HepG2 (cell line): Measurements from ENCODE around the gene DNMT1. TPM values are rescaled to one million over a fixed set of nuclear protein-coding genes. Genes with fewer than 3 reads are reported as not detected.
"Not testable (repeated sequence)": the region's sequence is repeated elsewhere in the genome, so short reads cannot be mapped to it uniquely, and the experiment has no call there.

Experiments
- ATAC-seq: fragments of 200-7000 bp; cut with Tn5 transposase; 3 replicates; pipeline ENCODE4 v1.9.1; 2020; ENCODE audit warnings: mild to moderate bottlenecking, moderate library complexity
- BruUV-seq: library from RNA; stranded (reverse); fragments of 400-500 nt; replicated peaks from 2 replicates; lab custom pipeline; 2021; lab: Mats Ljungman, UMichigan
- CTCF ChIA-PET: fragments of 300-600 bp; formaldehyde crosslinking; extraction: SDS; loops from one replicate; lab custom pipeline; 2021; ENCODE audit warnings: low total read pairs, inconsistent platforms, low intra/inter-chr PET ratio; lab: Yijun Ruan, JAX
- POLR2A ChIA-PET: fragments of 350-600 bp; sonication (Branson Sonifier 250); formaldehyde crosslinking; loops from one replicate; lab custom pipeline; 2020; ENCODE audit warnings: antibody characterized with exemption, inconsistent platforms; lab: Yijun Ruan, JAX
- DNase-seq: peaks from one replicate; pipeline ENCODE4 v3.0.0-alpha.2; 2015; ENCODE audit warnings: low spot score
- FAIRE-seq: peaks from 3 replicates; lab custom pipeline; 2011; peaks lifted over from hg19 to GRCh38; lab: Jason Lieb, UNC
- H2AFZ ChIP-seq: one replicate; pipeline ENCODE4 v1.6.1; 2011; ENCODE audit warnings: low read length, inconsistent platforms
- H3K27ac ChIP-seq: fragments of 300-600 bp; 3 replicates; pipeline ENCODE4 v1.8.0; 2011; ENCODE audit warnings: mixed run types, mild to moderate bottlenecking, mixed read lengths, low read length, inconsistent platforms; ENCODE audit not compliant: insufficient read depth; ENCODE audit errors: extremely low read length
- H3K27me3 ChIP-seq, 2 experiments: fragments of 200-600 bp in 1 of 2; 2 replicates in 1 of 2; 3 replicates in 1 of 2; pipeline versions ENCODE4 v1.6.0 to v1.8.0; 2011; ENCODE audit warnings: low read length in 2 of 2, mild to moderate bottlenecking in 2 of 2, moderate library complexity in 2 of 2, inconsistent platforms in 1 of 2; ENCODE audit not compliant: insufficient read depth in 2 of 2, control insufficient read depth in 1 of 2
- H3K36me3 ChIP-seq, 2 experiments: fragments of 200-600 bp in 1 of 2; replicated peaks in 1 of 2; 2 replicates in 1 of 2; 3 replicates in 1 of 2; pipeline versions ENCODE4 v1.5.1 to v1.8.0; 2011; ENCODE audit warnings: low read length in 2 of 2, inconsistent platforms in 1 of 2; ENCODE audit not compliant: insufficient read depth in 2 of 2, control insufficient read depth in 1 of 2
- H3K4me1 ChIP-seq: 2 replicates; pipeline ENCODE4 v1.5.1; 2012; ENCODE audit warnings: low read length, inconsistent platforms; ENCODE audit not compliant: insufficient read depth
- H3K4me2 ChIP-seq: 2 replicates; pipeline ENCODE4 v1.6.0; 2011; ENCODE audit warnings: low read depth, low read length, inconsistent platforms
- H3K4me3 ChIP-seq, 3 experiments: fragments of 200-600 bp in 1 of 3; sonication (generic), shearing (Covaris generic) in 1 of 3; replicated peaks in 1 of 3; 2 replicates each; pipeline ENCODE4 v1.5.1; 2011 to 2016; ENCODE audit warnings: low read length in 3 of 3, inconsistent platforms in 2 of 3, low read depth in 2 of 3, mild to moderate bottlenecking in 2 of 3, control low read depth in 1 of 3, mixed read lengths in 1 of 3; ENCODE audit not compliant: insufficient read depth in 1 of 3
- H3K79me2 ChIP-seq: one replicate; pipeline ENCODE4 v1.6.1; 2011; ENCODE audit warnings: low read length, inconsistent platforms; ENCODE audit not compliant: insufficient read depth
- H3K9ac ChIP-seq: 2 replicates; pipeline ENCODE4 v1.6.0; 2011; ENCODE audit warnings: mild to moderate bottlenecking, low read depth, low read length, inconsistent platforms; ENCODE audit not compliant: insufficient read depth
- H3K9me3 ChIP-seq: 2 replicates; pipeline ENCODE4 v1.5.1; 2012; ENCODE audit warnings: mild to moderate bottlenecking, low read length
- H4K20me1 ChIP-seq: 2 replicates; pipeline ENCODE4 v1.6.0; 2011; ENCODE audit warnings: inconsistent platforms, mild to moderate bottlenecking, low read length, moderate library complexity; ENCODE audit not compliant: insufficient read depth
- FOXK2 ChIP-seq: fragments of 450-650 bp; IDR thresholded peaks from 2 replicates; pipeline ENCODE4 v1.6.1; 2016
- NFE2L1 ChIP-seq: sonication (generic); formaldehyde crosslinking; IDR thresholded peaks from 2 replicates; pipeline ENCODE4 v1.4.0; 2020; ENCODE audit warnings: missing genetic modification reagents, mild to moderate bottlenecking, borderline replicate concordance
- NR2F6 ChIP-seq, 2 experiments: IDR thresholded peaks; 2 replicates each; pipeline ENCODE4 v1.6.1; 2016; ENCODE audit warnings: antibody characterized with exemption in 1 of 2, mild to moderate bottlenecking in 1 of 2
- ZNF12 ChIP-seq: sonication (generic); formaldehyde crosslinking; IDR thresholded peaks from 2 replicates; pipeline ENCODE4 v1.5.0; 2020; ENCODE audit warnings: missing genetic modification reagents
- ZNF335 ChIP-seq: sonication (generic); formaldehyde crosslinking; IDR thresholded peaks from 2 replicates; pipeline ENCODE4 v1.4.0; 2020; ENCODE audit warnings: missing genetic modification reagents
- ZNF383 ChIP-seq: sonication (generic); formaldehyde crosslinking; IDR thresholded peaks from 2 replicates; pipeline ENCODE4 v1.4.0; 2020; ENCODE audit warnings: missing genetic modification reagents, mild to moderate bottlenecking, borderline replicate concordance
- WGBS: methylation state at CpG from one replicate; pipeline ENCODE4 v1.1.6; 2017; ENCODE audit warnings: low lambda C conversion rate; 5-methylcytosine and 5-hydroxymethylcytosine counted together
- in situ Hi-C: cut with HindIII; loops from 2 replicates; pipeline ENCODE4 v1.10.0; 2017; ENCODE audit warnings: low pct_unique_long_range_greater_than_20kb; ENCODE audit not compliant: extremely low pct_ligation_motif_present
- intact Hi-C: fragments of 100-400 bp; cut with micrococcal nuclease; formaldehyde crosslinking; loops from one replicate; pipeline ENCODE4 v1.10.0; 2022; ENCODE audit not compliant: unreplicated experiment
- polyA plus RNA-seq, 8 experiments: library from polyadenylated mRNA; depleted of rRNA in 3 of 8; stranded (reverse) in 7 of 8; unstranded in 1 of 8; fragments of >200 nt; fragmentation: Illumina TruSeq in 4 of 8; extraction: Trizol in 4 of 8; gene quantifications; 2 replicates each; pipeline versions ENCODE4 v1.2.1 to v1.2.3, GENCODE V29; 2011 to 2016; ENCODE audit warnings: low read depth in 4 of 8, missing spikeins in 1 of 8, mixed read lengths in 1 of 8; ENCODE audit not compliant: insufficient read depth in 1 of 8
- total RNA-seq, 5 experiments: library from RNA; depleted of rRNA; stranded (reverse); fragments of >200 nt; fragmentation: Illumina TruSeq; extraction: Trizol; gene quantifications; 2 replicates each; pipeline ENCODE4 v1.2.3, GENCODE V29; 2016; ENCODE audit warnings: low read depth in 1 of 5
- TF ChIP-seq, protein P1 (sequence below): sonication (generic); formaldehyde crosslinking; IDR thresholded peaks from 2 replicates; pipeline ENCODE4 v1.4.0; 2020; ENCODE audit warnings: missing genetic modification reagents, borderline replicate concordance
- TF ChIP-seq, protein P2 (sequence below): sonication (generic); formaldehyde crosslinking; IDR thresholded peaks from 2 replicates; pipeline ENCODE4 v1.4.0; 2020; ENCODE audit warnings: missing genetic modification reagents
- TF ChIP-seq, protein P3 (sequence below): sonication (generic); formaldehyde crosslinking; IDR thresholded peaks from 2 replicates; pipeline ENCODE4 v1.8.0; 2023; ENCODE audit warnings: mild to moderate bottlenecking, missing genetic modification reagents

The DNMT1 gene
- total and polyA plus RNA-seq, 2 of the 13 experiments (the other 11 are each of a cell fraction or from before 2014, with no cell fraction given), result 31.2 to 91.1 TPM

DNA sequence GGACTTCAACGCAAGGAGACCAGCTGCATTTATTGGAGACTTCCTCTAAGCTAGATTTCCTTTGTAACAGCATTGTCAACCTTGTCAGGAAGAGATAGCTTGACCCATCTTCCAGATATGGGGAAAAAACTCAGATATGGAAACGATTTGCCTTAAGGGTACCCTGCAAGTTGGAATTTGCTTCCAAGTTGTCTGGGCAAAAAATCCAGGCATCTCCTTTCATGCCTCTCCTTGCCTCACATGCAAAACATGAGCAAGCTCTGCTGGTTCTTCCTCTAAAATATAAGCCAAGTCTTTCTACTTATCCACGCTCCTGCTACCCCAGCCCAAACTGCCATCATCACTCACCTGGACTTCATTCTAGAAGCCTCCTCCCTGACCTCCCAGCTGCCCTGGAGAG, 6.4 kb upstream of the DNMT1 start:
- 56% methylated on average over 3 of the region's 3 CpGs for WGBS

DNA sequence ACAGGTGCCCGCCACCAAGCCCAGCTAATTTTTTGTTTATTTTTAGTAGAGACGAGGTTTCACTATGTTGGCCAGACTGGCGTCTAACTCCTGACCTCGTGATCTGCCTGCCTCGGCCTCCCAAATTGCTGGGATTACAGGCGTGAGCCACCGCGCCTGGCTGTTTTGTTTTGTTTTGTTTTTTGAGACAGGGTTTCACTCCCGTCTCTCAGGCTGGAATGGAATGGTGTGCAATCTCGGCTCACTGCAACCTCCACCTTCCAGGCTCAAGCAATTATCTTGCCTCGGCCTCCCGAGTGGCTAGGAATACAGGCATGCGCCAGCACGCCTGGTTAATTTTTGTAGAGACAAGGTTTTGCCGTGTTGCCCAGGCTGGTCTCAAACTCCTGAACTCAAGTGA, 5.3 kb upstream of the DNMT1 start:
- BruUV-seq, intact Hi-C loops, POLR2A ChIA-PET, CTCF ChIA-PET, H3K36me3 ChIP-seq, DNase-seq, H3K9ac ChIP-seq, H3K27ac ChIP-seq, H3K27me3 ChIP-seq, FAIRE-seq, H3K79me2 ChIP-seq, H3K4me3 ChIP-seq, H2AFZ ChIP-seq, in situ Hi-C loops, H3K9me3 ChIP-seq, ATAC-seq, H4K20me1 ChIP-seq: not testable (repeated sequence)
- WGBS, result 52% methylated on average over 15 of the region's 15 CpGs
- H3K4me2 ChIP-seq, result peak overlapping the region; percentile 74; the same call in 1 of the 2 replicates
- peaks cover 37% of the 10 kb centered on the region for H3K4me1 ChIP-seq

More for the DNA sequence above, 6.4 kb upstream of the DNMT1 start:
- DNase-seq (no peak), FAIRE-seq (no peak), ATAC-seq (no peak)
- POLR2A ChIA-PET, result interaction anchor here (1.2 kb wide), 1 partner anchor 50 kb away, joined by 3 read pairs; no protein-coding TSS in a partner anchor
- Histone ChIP-seq H3K4me2 (no peak overlapping the region), H3K4me1 (peaks cover 42% of the 10 kb centered on the region), H3K9ac (no peak overlapping the region), H3K27ac (no peak overlapping the region), H3K27me3 (no peaks in the 10 kb centered on the region; a peak in 2 of 5 replicates), H3K36me3 (no peaks in the 10 kb centered on the region), H3K9me3 (no peaks in the 10 kb centered on the region), H3K79me2 (no peaks in the 10 kb centered on the region), H2AFZ (no peak overlapping the region), H3K4me3 (no peak overlapping the region), H4K20me1 (no peaks in the 10 kb centered on the region)
- in situ Hi-C loops, result no loop called here
- CTCF ChIA-PET, result no interaction called here
- intact Hi-C loops, result no loop called here
- no peak for TF ChIP-seq ZNF335
- TF ChIP-seq ZNF383 (CRISPR knock-in tag), result no peak
- TF ChIP-seq, protein P1, sequence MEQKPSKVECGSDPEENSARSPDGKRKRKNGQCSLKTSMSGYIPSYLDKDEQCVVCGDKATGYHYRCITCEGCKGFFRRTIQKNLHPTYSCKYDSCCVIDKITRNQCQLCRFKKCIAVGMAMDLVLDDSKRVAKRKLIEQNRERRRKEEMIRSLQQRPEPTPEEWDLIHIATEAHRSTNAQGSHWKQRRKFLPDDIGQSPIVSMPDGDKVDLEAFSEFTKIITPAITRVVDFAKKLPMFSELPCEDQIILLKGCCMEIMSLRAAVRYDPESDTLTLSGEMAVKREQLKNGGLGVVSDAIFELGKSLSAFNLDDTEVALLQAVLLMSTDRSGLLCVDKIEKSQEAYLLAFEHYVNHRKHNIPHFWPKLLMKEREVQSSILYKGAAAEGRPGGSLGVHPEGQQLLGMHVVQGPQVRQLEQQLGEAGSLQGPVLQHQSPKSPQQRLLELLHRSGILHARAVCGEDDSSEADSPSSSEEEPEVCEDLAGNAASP (CRISPR knock-in tag), result no peak
- TF ChIP-seq, protein P2, sequence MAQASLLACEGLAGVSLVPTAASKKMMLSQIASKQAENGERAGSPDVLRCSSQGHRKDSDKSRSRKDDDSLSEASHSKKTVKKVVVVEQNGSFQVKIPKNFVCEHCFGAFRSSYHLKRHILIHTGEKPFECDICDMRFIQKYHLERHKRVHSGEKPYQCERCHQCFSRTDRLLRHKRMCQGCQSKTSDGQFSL, result no peak
- TF ChIP-seq, protein P3, sequence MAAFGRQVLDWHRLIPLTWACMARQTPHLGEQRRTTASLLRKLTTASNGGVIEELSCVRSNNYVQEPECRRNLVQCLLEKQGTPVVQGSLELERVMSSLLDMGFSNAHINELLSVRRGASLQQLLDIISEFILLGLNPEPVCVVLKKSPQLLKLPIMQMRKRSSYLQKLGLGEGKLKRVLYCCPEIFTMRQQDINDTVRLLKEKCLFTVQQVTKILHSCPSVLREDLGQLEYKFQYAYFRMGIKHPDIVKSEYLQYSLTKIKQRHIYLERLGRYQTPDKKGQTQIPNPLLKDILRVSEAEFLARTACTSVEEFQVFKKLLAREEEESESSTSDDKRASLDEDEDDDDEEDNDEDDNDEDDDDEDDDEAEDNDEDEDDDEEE, result no peak
- TF ChIP-seq NR2F6 (IDR thresholded peaks at IDR 0.05), result no peak
- TF ChIP-seq NR2F6 (CRISPR knock-in tag; IDR thresholded peaks at IDR 0.05), result no peak
- no peak for TF ChIP-seq NFE2L1 (CRISPR knock-in tag)
- TF ChIP-seq ZNF12 (CRISPR knock-in tag), result no peak
- TF ChIP-seq FOXK2, result no peak
- no TSS peak for BruUV-seq
